Heart left ventricle (tissue), 16 donors: ENCODE data around the gene ZNF668. TPM values are rescaled to one million over a fixed set of nuclear protein-coding genes. Genes with fewer than 3 reads are reported as not detected.

ENCODE experiments used
- ATAC-seq, 4 donors: fragments of 200-7000 bp; cut with Tn5 transposase; one replicate each; pipeline ENCODE4 v1.9.1; 2020 to 2022; ENCODE audit warnings: moderate library complexity in 4 of 4, mild to moderate bottlenecking in 3 of 4, moderate number of reproducible peaks in 1 of 4
- DNase-seq, 5 donors: peaks; one replicate each; pipeline ENCODE4 v3.0.0-alpha.2; 2020
- H3K27ac ChIP-seq, 12 donors: fragments of 200-600 bp; sonication (generic) in 4 of 12; one replicate each; pipeline versions ENCODE4 v1.5.0 to v1.8.0; 2016 to 2022; ENCODE audit warnings: mild to moderate bottlenecking in 2 of 12
- H3K27me3 ChIP-seq, 9 donors: fragments of 200-600 bp; sonication (generic) in 2 of 9; one replicate each; pipeline versions ENCODE4 v1.5.1 to v1.8.0; 2016 to 2022; ENCODE audit warnings: mild to moderate bottlenecking in 3 of 9
- H3K36me3 ChIP-seq, 9 donors: fragments of 200-600 bp; sonication (generic) in 2 of 9; one replicate each; pipeline versions ENCODE4 v1.5.0 to v1.8.0; 2018 to 2022; ENCODE audit warnings: mild to moderate bottlenecking in 2 of 9
- H3K4me1 ChIP-seq, 12 donors: fragments of 200-600 bp; sonication (generic) in 4 of 12; one replicate each; pipeline versions ENCODE4 v1.5.0 to v1.8.0; 2016 to 2022; ENCODE audit warnings: mild to moderate bottlenecking in 3 of 12
- H3K4me3 ChIP-seq, 12 donors: fragments of 200-600 bp; sonication (generic) in 4 of 12; one replicate each; pipeline versions ENCODE4 v1.5.0 to v1.8.0; 2017 to 2022; ENCODE audit warnings: mild to moderate bottlenecking in 9 of 12, moderate library complexity in 4 of 12
- H3K9me3 ChIP-seq, 12 donors: fragments of 200-600 bp; sonication (generic) in 4 of 12; one replicate each; pipeline versions ENCODE4 v1.5.0 to v1.8.0; 2016 to 2022; ENCODE audit warnings: mild to moderate bottlenecking in 1 of 12
- CTCF ChIP-seq, 12 donors: fragments of 200-600 bp; sonication (generic) in 4 of 12; IDR thresholded peaks; one replicate each; pipeline versions ENCODE4 v1.5.0 to v1.8.0; 2018 to 2022; ENCODE audit warnings: antibody characterized with exemption in 12 of 12, mild to moderate bottlenecking in 5 of 12
- POLR2A ChIP-seq, 2 donors: fragments of 450-650 bp; IDR thresholded peaks; one replicate each; pipeline ENCODE4 v1.6.1; 2017; ENCODE audit warnings: antibody characterized with exemption in 2 of 2, mild to moderate bottlenecking in 2 of 2, moderate library complexity in 2 of 2
- WGBS, 4 donors: extraction: QIAGEN DNeasy Blood & Tissue Kit in 2 of 4; methylation state at CpG; one replicate each; pipeline versions ENCODE4 v1.1.5 to v1.1.7; 2013 to 2018; 5-methylcytosine and 5-hydroxymethylcytosine counted together
- intact Hi-C, 10 donors: fragments of 100-400 bp; cut with DNase I; formaldehyde crosslinking; loops; one replicate each; pipeline versions ENCODE4 v1.11.1 to v1.14.2; 2022
- polyA plus RNA-seq, 2 donors: library from polyadenylated mRNA; stranded (reverse); fragments of 200-250 nt; gene quantifications; one replicate each; pipeline ENCODE4 v1.2.3, GENCODE V29; 2013
- total RNA-seq, 9 donors: library from RNA; depleted of rRNA in 2 of 9; stranded (reverse); fragments of >200 nt in 2 of 9; fragmentation: NEBNext Ultra II Directional in 3 of 9; extraction: Animal tissue kit (Norgen Biotek cat#: 25700) in 3 of 9; gene quantifications; one replicate each; pipeline versions ENCODE4 v1.1.0 to v1.2.4, GENCODE V29; 2016 to 2023
- donor health status: ischemic (EF 13 %, LVEDD 7.1; RV severe dilation, severe dysfunction).
- donor health status: healthy with polysubstance abuse.
- donor health status: DM: no; HTN: yes; CAD: no.
- donor health status: DM: no; HTN: no; CAD: no.
- donor health status: ischemic (EF 25% LVEDD 6.9; RV normal size, moderate dysfunction).
- donor health status: ischemic (EF 25% LVEDD 5.7; RV mildly dilated, moderate dysfunction).
- donor health status: healthy.
- donor health status: DM: yes; HTN: yes; CAD: no.
- donor health status: ischemic (EF 35%, LVEDD 5.7; RV mildly dilated, moderate dysfunction).
- donor health status: nonischemic (EF 11% LVEDD 7.7; RV severe dilation, severe dysfunction).
- donor health status: DM: yes; HTN: yes; CAD: no.
- donor health status: PGD.
- donor health status: ischemic (EF 29% LVEDD 5.4; RV normal size, mild dysfunction).
- donor health status: nonischemic (EF 23%, LVEDD 6.1; RV moderate dilation, normal function).

Gene ZNF668
- total and polyA plus RNA-seq, 11 donors = 3.5 to 11.4 (median 6.6) TPM

- intact Hi-C loops = loop anchor here in 7 of 10 donors (1.0 to 10.0 kb wide), 8 partner anchors 20 to 360 kb away; partner anchors contain the start of genes HSD3B7 (in 4 of the 7), ZNF646 (in 2 of the 7), ZNF668 (in 2 of the 7) and ARMC5 (in 1 of the 7)
- peak; percentile 95 to 97 (median 96) for DNase-seq
- peak; percentile 92 to 98 (median 96) for ATAC-seq
- Histone ChIP-seq H3K36me3 (peaks cover 0 to 24% (median 14%) of the 10 kb centered on the region in 9 donors), H3K4me3 (peak within 1 kb of the TSS; percentile 72 to 95 (median 84)), H3K27ac (peak within 1 kb of the TSS; percentile 44 to 93 (median 88)), H3K9me3 (no peaks in the 10 kb centered on the region), H3K27me3 (no peaks in the 10 kb centered on the region), H3K4me1 (peaks cover 0 to 26% (median 18%) of the 10 kb centered on the region in 12 donors)
- WGBS, 4 donors = 0 to 1% (median 0%) methylated on average over 34 to 69 of the region's 69 CpGs
- TF ChIP-seq CTCF (IDR thresholded peaks at IDR 0.05) (no peak), POLR2A (IDR thresholded peaks at IDR 0.05) (peak in 1 of 2 donors; percentile 72)
These were observed 20.5 kb upstream of the ZNF668 start, which contains the start of gene VKORC1 for GRCh38 chr16:31094424-31095120. Gene VKORC1 (minus strand): TSS chr16:31094797. CDS start chr16:31094729, 68 bp downstream.

- H3K27me3 ChIP-seq = no peaks in the 10 kb centered on the region
- H3K36me3 ChIP-seq = peaks cover 0 to 28% (median 15%) of the 10 kb centered on the region in 9 donors
- intact Hi-C loops = loop anchor here in 5 of 10 donors (1.0 to 10.0 kb wide), 7 partner anchors 19 to 361 kb away; partner anchors contain the start of genes HSD3B7 (in 3 of the 5), ZNF646 (in 2 of the 5), ZNF668 (in 2 of the 5) and ARMC5 (in 1 of the 5)
- no peaks in the 10 kb centered on the region for H3K9me3 ChIP-seq
- TF ChIP-seq CTCF (IDR thresholded peaks at IDR 0.05) (no peak), POLR2A (IDR thresholded peaks at IDR 0.05) (no peak)
- peaks cover 0 to 26% (median 18%) of the 10 kb centered on the region in 12 donors for H3K4me1 ChIP-seq
- peak overlapping the region; percentile 72 to 95 (median 84) for H3K4me3 ChIP-seq
- peak overlapping the region in 11 of 12 donors; percentile 69 to 93 (median 89) for H3K27ac ChIP-seq
- 0 to 1% (median 1%) methylated on average over 20 of the region's 20 CpGs for WGBS, 4 donors
- peak in 2 of 4 donors; percentile 14 to 35 for ATAC-seq
- DNase-seq = no peak
These were observed 20.0 kb upstream of the ZNF668 start for GRCh38 chr16:31094088-31094423.

GRCh38 chr16:31093132-31093703 is 19.2 kb upstream of the ZNF668 start:
- H3K4me1 ChIP-seq = peaks cover 0 to 26% (median 18%) of the 10 kb centered on the region in 12 donors
- 43 to 66% (median 48%) methylated on average over 13 to 17 of the region's 17 CpGs for WGBS, 4 donors
- H3K9me3 ChIP-seq = no peaks in the 10 kb centered on the region
- H3K27me3 ChIP-seq = no peaks in the 10 kb centered on the region
- intact Hi-C loops = loop anchor here in 4 of 10 donors (5.0 to 10.0 kb wide), 4 partner anchors 49 to 362 kb away; partner anchors contain the start of genes HSD3B7 (in 3 of the 4) and ARMC5 (in 1 of the 4)
- DNase-seq (peak in 2 of 5 donors; percentile 7 to 30), ATAC-seq (no peak)
- peak overlapping the region in 10 of 12 donors; percentile 72 to 95 (median 81) for H3K4me3 ChIP-seq
- TF ChIP-seq CTCF (IDR thresholded peaks at IDR 0.05) = no peak
- TF ChIP-seq POLR2A (IDR thresholded peaks at IDR 0.05) = no peak
- peak overlapping the region in 2 of 12 donors; percentile 89 to 93 for H3K27ac ChIP-seq
- peaks cover 0 to 32% (median 16%) of the 10 kb centered on the region in 9 donors for H3K36me3 ChIP-seq
